ENCODE data around the gene SORCS1. TPM values are rescaled to one million over a fixed set of nuclear protein-coding genes. Genes with fewer than 3 reads are reported as not detected.

Gene SORCS1
- total RNA-seq, 2 experiments from 2014 or later, result not detected

DNA sequence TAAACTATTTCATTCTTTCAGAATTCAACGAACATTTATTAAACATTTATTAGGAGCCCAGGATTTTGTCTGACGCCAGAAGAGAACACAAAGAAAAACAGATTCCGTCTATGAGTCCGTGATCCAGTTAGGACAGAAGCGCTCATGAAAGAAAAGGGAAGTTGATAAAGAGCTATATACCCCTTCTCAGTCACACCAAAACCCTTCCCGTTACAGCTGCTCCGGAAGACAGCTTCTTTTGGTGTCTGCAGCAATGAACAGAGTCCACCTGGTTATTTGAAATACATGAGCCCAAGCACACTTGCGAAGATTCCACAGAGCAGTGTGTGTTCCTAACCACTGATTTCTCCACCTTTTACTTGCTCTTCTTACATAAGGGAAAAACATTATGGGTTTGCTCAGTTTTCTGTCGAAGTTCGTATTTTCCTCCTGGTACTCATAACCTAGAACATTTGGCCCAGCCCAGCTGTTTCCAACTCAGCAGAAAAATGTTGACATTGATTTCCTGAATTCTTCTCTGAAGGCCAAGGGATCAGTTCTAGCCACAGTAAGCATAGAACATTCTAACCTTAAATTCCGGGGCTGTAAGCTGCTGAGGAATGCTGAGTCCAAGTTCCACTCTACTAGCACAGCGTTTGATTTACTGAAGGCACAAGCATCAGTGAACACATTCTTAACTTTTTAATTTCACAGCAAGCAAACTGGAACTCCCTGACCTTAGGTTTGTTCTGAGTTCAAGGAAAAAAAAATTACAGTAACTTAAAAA lies 206.5 kb downstream of the SORCS1 start:
- Mint-ChIP-seq H3K36me3 (ENCODE audit: low read depth) (no peaks in the 10 kb centered on the region), H3K27ac (no peak overlapping the region), H3K4me1 (no peaks in the 10 kb centered on the region), H3K27me3 (no peaks in the 10 kb centered on the region), H3K9me3 (peaks cover 2% of the 10 kb centered on the region), H3K4me3 (no peak overlapping the region)
- DNase-seq, result no peak
- CTCF ChIA-PET, result no interaction called here
- POLR2A ChIA-PET, result no interaction called here

DNA sequence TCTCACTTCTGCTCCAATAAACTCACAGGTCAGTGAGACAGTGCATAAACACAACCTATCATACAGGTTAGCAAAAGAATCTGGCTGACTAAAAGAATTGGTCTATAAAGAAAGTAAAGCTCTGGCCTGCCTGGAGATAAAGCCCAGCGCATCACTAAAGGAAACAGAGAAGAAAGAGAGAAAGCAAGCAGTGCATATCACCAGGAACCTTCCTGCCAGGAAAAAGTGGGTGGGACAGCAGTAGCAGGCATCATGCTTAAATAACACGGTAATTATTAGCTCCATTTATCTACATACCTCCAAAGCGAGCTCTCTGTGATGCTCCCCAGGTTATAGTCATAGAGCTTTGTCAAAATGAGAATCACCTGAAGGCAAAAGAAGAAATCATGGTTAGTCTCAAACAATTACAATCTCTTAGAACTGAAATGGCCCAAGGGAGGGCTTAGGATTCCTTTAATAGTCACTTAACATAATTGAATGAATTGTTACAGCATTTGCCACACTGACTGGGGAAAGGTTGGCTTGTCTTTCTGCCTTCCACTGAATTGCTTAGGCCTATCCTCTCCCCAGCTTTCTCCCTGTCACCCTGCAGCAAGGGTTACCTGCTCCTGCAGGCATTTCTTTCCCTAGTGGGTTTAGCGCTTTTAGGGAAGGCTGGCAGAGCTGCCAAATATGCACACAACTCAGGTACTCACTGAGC lies 208.1 kb downstream of the SORCS1 start:
- no peaks in the 10 kb centered on the region for H3K36me3 Mint-ChIP-seq (ENCODE audit: low read depth)
- DNase-seq, result no peak
- H3K4me3 Mint-ChIP-seq, result no peak overlapping the region
- no peaks in the 10 kb centered on the region for H3K4me1 Mint-ChIP-seq
- no peaks in the 10 kb centered on the region for H3K9me3 Mint-ChIP-seq
- ChIA-PET POLR2A (no interaction called here), CTCF (no interaction called here)
- H3K27me3 Mint-ChIP-seq, result no peaks in the 10 kb centered on the region
- H3K27ac Mint-ChIP-seq, result no peak overlapping the region

DNA sequence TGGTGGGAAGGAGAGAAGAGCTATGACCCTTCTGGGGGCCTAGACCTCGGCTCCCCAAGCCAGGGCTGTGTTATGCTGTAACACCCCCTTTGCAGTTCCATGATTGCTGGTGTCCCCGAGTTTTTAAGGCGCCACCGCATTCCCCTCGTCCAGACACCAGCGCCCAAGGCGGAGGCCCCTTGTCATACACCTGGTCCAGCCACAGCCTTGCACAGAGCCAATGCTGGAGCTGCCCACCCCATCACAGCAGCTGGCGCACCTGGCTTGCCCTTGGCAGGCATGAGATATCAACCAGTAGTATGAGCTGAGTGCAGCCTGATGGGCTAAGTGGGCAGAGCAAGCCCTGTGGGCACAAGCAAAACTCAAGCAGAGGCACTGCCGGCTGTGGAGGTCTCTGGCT lies 209.4 kb downstream of the SORCS1 start:
- no peaks in the 10 kb centered on the region for H3K27me3 Mint-ChIP-seq
- H3K4me1 Mint-ChIP-seq, result no peaks in the 10 kb centered on the region
- H3K9me3 Mint-ChIP-seq, result no peaks in the 10 kb centered on the region
- ChIA-PET POLR2A (no interaction called here), CTCF (no interaction called here)
- no peak overlapping the region for H3K4me3 Mint-ChIP-seq
- no peak overlapping the region for H3K27ac Mint-ChIP-seq
- DNase-seq, result no peak
- no peaks in the 10 kb centered on the region for H3K36me3 Mint-ChIP-seq (ENCODE audit: low read depth)

DNA sequence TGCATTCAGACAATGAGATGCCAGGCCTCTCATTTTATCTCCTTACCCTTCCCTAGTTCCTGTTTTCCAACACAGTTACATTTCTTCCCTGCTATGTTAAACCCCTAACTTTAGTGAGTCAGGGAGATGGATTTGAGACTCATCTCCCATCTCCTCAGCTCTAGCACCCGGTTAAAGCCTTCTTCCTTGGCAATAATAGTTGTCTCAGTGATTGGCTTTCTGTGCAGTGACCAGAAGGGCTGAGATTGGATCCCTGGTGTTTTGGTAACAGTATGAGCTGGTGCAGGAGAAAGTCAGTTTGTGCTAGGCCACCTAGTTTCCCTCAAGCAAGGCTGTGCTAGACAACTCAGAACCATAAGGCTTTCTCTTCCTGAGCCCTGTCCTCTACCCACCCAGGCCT lies 212.5 kb downstream of the SORCS1 start:
- Mint-ChIP-seq H3K27ac (no peak overlapping the region), H3K4me3 (no peak overlapping the region), H3K9me3 (peaks cover 2% of the 10 kb centered on the region), H3K4me1 (no peaks in the 10 kb centered on the region), H3K27me3 (no peaks in the 10 kb centered on the region), H3K36me3 (ENCODE audit: low read depth) (no peaks in the 10 kb centered on the region)
- DNase-seq, result no peak
- ChIA-PET POLR2A (no interaction called here), CTCF (no interaction called here)

DNA sequence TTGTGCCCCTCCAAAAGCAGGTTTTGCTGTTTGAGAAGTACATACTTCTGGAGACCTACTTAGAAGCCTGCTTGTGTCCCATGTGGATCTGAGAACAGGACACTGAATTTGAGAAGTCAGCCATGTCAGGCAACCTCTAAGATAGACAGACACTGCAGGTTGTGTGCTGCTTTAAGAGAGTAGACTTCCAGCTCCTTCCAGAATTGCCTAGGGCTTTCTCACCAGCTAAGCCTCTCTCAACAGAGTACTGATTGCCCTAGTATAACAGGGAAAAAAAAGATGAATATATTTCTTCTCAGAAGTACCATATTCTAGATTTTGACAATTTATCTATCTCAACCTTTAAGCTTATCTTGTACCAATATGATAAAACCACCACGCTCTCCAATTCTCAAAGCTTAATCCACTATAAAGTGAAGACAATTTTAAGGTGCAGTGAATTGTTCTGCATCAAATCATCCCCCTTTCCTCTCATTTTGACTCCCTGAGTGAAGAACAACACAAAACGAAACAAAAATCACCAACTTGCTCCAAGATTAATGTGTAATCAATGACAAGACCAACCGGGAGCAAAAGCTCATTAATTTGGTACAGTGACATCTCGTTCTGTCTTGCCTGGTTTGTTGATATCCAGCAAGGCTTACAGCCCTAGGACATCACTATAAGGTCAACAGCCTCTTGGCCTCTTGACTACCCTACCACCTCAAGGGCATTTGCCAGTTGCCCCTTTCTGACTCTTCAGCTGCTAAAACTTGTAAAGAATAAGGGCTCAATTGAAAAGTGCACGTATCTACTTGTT lies 214.6 kb downstream of the SORCS1 start:
- Mint-ChIP-seq H3K27ac (no peak overlapping the region), H3K4me3 (no peak overlapping the region), H3K9me3 (peaks cover 2% of the 10 kb centered on the region), H3K27me3 (no peaks in the 10 kb centered on the region), H3K36me3 (ENCODE audit: low read depth) (no peaks in the 10 kb centered on the region), H3K4me1 (no peaks in the 10 kb centered on the region)
- POLR2A ChIA-PET, result no interaction called here
- CTCF ChIA-PET, result no interaction called here
- DNase-seq, result no peak

DNA sequence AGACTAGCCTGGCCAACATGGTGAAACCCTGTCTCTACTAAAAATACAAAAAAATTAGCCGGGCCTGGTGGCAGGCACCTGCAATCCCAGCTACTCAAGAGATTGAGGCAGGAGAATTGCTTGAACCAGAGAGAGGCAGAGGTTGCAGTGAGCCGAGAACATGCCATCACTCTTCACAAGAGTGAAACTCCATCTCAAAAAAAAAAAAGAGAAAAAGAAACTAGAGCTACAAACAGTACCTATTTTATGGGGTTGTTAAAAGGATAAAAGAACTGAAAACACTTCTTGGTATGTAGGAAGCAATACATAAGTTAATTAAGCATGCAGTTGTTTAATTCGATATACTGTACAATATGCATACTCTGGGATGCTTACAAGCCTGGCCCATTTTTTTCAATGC lies 216.9 kb downstream of the SORCS1 start:
- Mint-ChIP-seq H3K9me3 (peaks cover 2% of the 10 kb centered on the region), H3K36me3 (ENCODE audit: low read depth) (no peaks in the 10 kb centered on the region), H3K27me3 (no peaks in the 10 kb centered on the region), H3K27ac (no peak overlapping the region), H3K4me1 (no peaks in the 10 kb centered on the region), H3K4me3 (no peak overlapping the region)
- ChIA-PET CTCF (no interaction called here), POLR2A (no interaction called here)
- no peak for DNase-seq

DNA sequence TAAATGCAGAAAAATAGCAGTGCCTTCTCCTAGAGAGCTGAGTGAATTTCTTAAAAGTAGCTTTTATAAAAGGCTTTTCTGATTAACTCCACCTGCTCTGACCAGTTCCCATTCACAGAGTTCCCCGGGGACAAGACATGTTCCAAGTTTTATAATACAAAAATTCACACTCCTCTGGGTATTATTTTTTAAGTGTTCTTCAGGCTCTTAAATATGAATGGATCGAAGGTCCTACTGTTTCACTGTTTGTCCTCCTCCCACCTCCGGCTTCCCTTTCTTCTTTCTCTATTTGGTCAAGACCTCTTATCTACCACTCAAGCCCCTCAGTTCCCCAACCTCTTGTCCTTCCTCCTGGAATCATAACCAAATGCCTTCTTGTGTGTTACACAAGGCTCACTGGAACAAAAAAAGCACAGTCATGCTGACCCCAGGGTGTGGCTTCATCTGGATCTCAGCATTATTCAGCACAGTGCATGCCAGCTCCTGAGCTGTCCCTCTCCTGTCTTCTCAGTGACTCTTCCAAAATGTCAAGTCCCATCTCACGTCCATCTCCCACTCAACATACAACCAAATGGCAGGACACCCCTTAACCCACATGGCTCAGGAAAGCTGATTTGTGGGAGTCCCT lies 222.4 kb downstream of the SORCS1 start:
- CTCF ChIA-PET, result no interaction called here
- Mint-ChIP-seq H3K27ac (no peak overlapping the region), H3K9me3 (peaks cover 2% of the 10 kb centered on the region)

DNA sequence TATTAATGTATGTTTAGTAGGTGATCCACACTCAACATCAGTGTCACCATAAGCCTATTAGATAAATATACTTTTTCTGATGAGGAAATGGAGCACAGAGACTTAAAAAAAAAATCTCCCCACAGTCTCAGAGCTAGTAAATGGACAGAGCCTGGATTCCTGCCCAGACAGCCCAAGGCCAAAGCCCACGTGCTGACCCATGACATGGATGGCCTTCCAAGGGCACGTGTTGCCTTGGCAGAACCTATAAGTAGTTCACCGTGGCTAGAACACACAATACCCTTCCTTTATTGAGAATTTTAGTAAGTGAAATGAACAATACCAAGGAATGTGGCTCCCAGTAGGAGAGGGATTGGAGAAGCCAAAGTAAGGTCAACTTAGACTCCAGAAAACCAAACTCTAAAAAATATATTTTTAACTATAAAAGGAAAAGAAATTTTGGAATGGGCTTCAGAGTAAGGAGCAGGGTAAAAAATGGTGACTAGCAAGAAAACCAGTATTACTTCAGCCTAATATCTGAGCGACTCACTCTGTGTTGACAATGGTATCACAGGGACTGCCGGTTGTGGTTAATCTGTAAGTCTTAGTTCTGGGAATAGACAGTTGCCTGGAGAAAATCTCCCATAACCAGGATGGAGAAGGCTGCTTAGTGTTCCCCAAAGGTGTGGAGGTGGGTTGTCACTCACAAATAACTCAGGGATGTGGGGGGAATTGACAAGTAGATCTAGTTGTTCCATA lies 223.0 kb downstream of the SORCS1 start:
- H3K36me3 Mint-ChIP-seq (ENCODE audit: low read depth), result no peaks in the 10 kb centered on the region
- peaks cover 2% of the 10 kb centered on the region for H3K9me3 Mint-ChIP-seq
- POLR2A ChIA-PET, result no interaction called here
- H3K27me3 Mint-ChIP-seq, result no peaks in the 10 kb centered on the region
- H3K27ac Mint-ChIP-seq, result no peak overlapping the region
- H3K4me1 Mint-ChIP-seq, result no peaks in the 10 kb centered on the region
- no peak overlapping the region for H3K4me3 Mint-ChIP-seq
- no peak for DNase-seq
- CTCF ChIA-PET, result no interaction called here

More for the DNA sequence above, 222.4 kb downstream of the SORCS1 start:
- Mint-ChIP-seq H3K4me1 (no peaks in the 10 kb centered on the region), H3K36me3 (ENCODE audit: low read depth) (no peaks in the 10 kb centered on the region), H3K4me3 (no peak overlapping the region), H3K27me3 (no peaks in the 10 kb centered on the region)
- no peak for DNase-seq
- POLR2A ChIA-PET, result no interaction called here

DNA sequence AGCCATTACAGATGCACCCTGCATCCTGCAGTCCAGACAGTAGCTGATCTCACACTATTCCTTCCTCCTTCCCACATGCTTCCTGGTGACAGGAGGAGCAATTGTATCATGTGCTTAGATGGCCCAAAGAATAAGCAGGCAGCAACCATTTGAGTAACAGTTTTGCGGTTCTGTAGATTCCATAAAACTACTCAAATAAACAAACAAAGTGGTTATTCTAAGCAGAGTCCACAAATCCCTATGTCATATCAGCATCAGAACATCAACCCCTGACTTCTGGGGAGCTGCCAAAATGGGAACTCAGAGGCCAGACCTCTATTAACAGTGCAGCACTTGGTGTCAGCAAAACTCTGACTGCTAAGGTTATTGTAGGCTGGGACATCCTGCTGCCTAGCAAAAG lies 226.0 kb downstream of the SORCS1 start:
- no peaks in the 10 kb centered on the region for H3K4me1 Mint-ChIP-seq
- H3K4me3 Mint-ChIP-seq, result no peak overlapping the region
- DNase-seq, result no peak
- no peaks in the 10 kb centered on the region for H3K36me3 Mint-ChIP-seq (ENCODE audit: low read depth)
- no peaks in the 10 kb centered on the region for H3K27me3 Mint-ChIP-seq
- ChIA-PET POLR2A (no interaction called here), CTCF (no interaction called here)
- H3K9me3 Mint-ChIP-seq, result peaks cover 2% of the 10 kb centered on the region
- no peak overlapping the region for H3K27ac Mint-ChIP-seq

DNA sequence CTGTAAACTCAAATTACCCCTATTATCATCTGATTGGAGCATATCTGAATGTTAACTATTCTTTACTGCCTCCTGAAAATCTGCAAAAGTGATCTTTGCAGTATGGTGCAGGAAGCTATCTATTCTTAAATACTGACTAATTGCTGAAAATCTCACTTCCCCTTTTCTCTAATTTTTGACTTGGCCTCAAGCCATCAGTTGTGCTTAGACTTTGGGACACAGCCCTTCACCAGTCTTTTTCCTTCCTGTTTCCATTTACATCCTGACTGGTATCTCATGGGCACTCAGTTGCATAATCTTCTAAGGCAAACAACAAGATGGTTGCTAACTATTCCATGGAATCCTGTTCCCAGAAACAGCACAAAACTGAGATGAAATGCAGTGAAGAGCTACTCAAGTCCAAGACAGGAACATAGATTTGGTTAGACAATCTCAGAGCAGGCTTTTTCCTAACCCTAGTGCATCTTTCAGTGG lies 228.5 kb downstream of the SORCS1 start:
- Mint-ChIP-seq H3K9me3 (no peaks in the 10 kb centered on the region), H3K36me3 (ENCODE audit: low read depth) (no peaks in the 10 kb centered on the region), H3K4me1 (no peaks in the 10 kb centered on the region), H3K27ac (no peak overlapping the region), H3K27me3 (no peaks in the 10 kb centered on the region), H3K4me3 (no peak overlapping the region)
- POLR2A ChIA-PET, result no interaction called here
- CTCF ChIA-PET, result no interaction called here
- DNase-seq, result no peak

DNA sequence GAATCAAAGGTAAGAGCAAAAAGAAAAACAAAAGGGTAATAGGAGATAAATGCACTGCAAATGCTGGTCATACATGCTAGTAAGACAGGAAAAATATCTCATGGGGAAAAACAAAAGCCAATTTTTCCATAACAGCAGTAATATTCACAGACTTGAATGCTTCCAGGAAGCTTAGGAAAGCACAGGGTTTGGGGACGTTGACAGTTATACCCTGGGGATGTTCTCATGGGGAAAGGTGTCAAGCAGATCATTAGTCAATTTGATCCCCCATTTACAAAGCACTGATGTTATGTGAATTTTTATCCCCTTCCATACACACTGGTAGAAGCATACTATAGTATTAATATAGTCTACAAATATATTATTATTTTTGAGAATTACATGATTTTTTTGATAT lies 232.7 kb downstream of the SORCS1 start:
- H3K27ac Mint-ChIP-seq, result no peak overlapping the region
- H3K4me1 Mint-ChIP-seq, result no peaks in the 10 kb centered on the region
- H3K36me3 Mint-ChIP-seq (ENCODE audit: low read depth), result no peaks in the 10 kb centered on the region
- peaks cover 2% of the 10 kb centered on the region for H3K9me3 Mint-ChIP-seq
- H3K4me3 Mint-ChIP-seq, result no peak overlapping the region
- POLR2A ChIA-PET, result no interaction called here
- H3K27me3 Mint-ChIP-seq, result no peaks in the 10 kb centered on the region
- DNase-seq, result no peak
- CTCF ChIA-PET, result no interaction called here

DNA sequence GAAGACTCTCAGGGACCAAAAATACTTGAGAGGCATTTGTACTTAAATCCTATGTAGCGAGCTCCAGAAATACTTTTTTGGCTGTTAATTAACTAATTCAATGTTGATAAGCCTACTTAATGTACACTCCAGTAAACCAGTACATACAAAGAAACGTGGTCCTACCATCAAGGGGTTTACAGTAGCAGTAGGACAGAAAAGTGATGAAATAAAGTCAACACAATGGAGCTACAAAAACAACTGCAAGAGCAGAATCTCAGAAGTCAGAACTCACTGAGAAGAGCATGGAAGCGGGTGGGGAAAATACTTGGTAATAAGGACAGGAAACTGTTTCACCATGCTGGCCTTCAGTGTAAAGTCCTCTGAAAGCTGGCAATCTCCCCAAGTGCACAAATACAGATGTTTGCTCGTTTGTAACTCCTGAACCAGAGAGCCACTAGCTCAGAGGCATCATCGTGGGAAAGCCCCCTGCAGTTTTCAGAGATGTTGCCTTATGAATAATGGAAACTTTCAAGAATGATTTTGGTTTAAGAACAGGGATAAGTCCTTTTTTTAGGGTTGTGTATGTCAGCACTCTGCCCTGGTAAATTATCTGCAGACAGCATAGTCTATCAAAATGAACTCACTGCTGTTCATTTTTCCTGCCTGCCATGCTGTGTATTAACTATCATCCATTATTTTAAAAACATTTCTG lies 233.2 kb downstream of the SORCS1 start:
- H3K4me1 Mint-ChIP-seq, result no peaks in the 10 kb centered on the region
- H3K27ac Mint-ChIP-seq, result no peak overlapping the region
- no peaks in the 10 kb centered on the region for H3K36me3 Mint-ChIP-seq (ENCODE audit: low read depth)
- ChIA-PET CTCF (no interaction called here), POLR2A (no interaction called here)
- no peak for DNase-seq
- H3K4me3 Mint-ChIP-seq, result no peak overlapping the region
- peaks cover 2% of the 10 kb centered on the region for H3K9me3 Mint-ChIP-seq
- no peaks in the 10 kb centered on the region for H3K27me3 Mint-ChIP-seq
